Superior temporal gyrus (tissue), 1 donor: ENCODE results near the gene PPP2R2B.
A peak's percentile ranks its signal among the peaks of the same experiment; 100 is the strongest.
"Not testable (repeated sequence)": the region's sequence is repeated elsewhere in the genome, so short reads cannot be mapped to it uniquely, and the experiment has no call there.

Experiments
- DNase-seq: peaks from one replicate; pipeline ENCODE4 v3.0.0-alpha.2; 2016; ENCODE audit errors: extremely low spot score

PPP2R2B gene

GRCh38 chr5:146744068-146744745, 134.3 kb downstream of the PPP2R2B start:
- peak; percentile 87 for DNase-seq

- DNase-seq: no peak
Measured at GRCh38 chr5:146734936-146735577, 143.5 kb downstream of the PPP2R2B start.

GRCh38 chr5:146732962-146733361, 145.6 kb downstream of the PPP2R2B start:
- no peak for DNase-seq

- DNase-seq: no peak
Measured at GRCh38 chr5:146731909-146732659, 146.5 kb downstream of the PPP2R2B start.

GRCh38 chr5:146728746-146729145, 149.8 kb downstream of the PPP2R2B start:
- not testable (repeated sequence) for DNase-seq

GRCh38 chr5:146726891-146727290, 151.7 kb downstream of the PPP2R2B start:
- DNase-seq: no peak

- no peak for DNase-seq
Measured at GRCh38 chr5:146726020-146726419, 152.5 kb downstream of the PPP2R2B start.

- DNase-seq: peak; percentile 41
Measured at GRCh38 chr5:146725025-146725424, 153.5 kb downstream of the PPP2R2B start.

- no peak for DNase-seq
Measured at GRCh38 chr5:146722361-146722779, 156.2 kb downstream of the PPP2R2B start.

GRCh38 chr5:146721073-146721815, 157.3 kb downstream of the PPP2R2B start:
- DNase-seq: no peak

GRCh38 chr5:146720107-146720506, 158.4 kb downstream of the PPP2R2B start:
- no peak for DNase-seq

- no peak for DNase-seq
Measured at GRCh38 chr5:146719179-146719578, 159.4 kb downstream of the PPP2R2B start.

- DNase-seq: no peak
Measured at GRCh38 chr5:146718609-146719008, 159.9 kb downstream of the PPP2R2B start.

- no peak for DNase-seq
Measured at GRCh38 chr5:146717951-146718350, 160.6 kb downstream of the PPP2R2B start.

- DNase-seq: no peak
Measured at GRCh38 chr5:146716636-146717035, 161.9 kb downstream of the PPP2R2B start.

- no peak for DNase-seq
Measured at GRCh38 chr5:146710348-146710747, 168.2 kb downstream of the PPP2R2B start.

- no peak for DNase-seq
Measured at GRCh38 chr5:146707316-146707715, 171.2 kb downstream of the PPP2R2B start.

- DNase-seq: no peak
Measured at GRCh38 chr5:146706321-146706972, 172.1 kb downstream of the PPP2R2B start.

GRCh38 chr5:146704949-146705665, 173.4 kb downstream of the PPP2R2B start:
- DNase-seq: no peak

- no peak for DNase-seq
Measured at GRCh38 chr5:146703899-146704298, 174.7 kb downstream of the PPP2R2B start.

- DNase-seq: no peak
Measured at GRCh38 chr5:146703499-146703898, 175.1 kb downstream of the PPP2R2B start.
